GM18861 (cell line): ENCODE measurements around the gene CEP55.
"Not testable (repeated sequence)": the region's sequence is repeated elsewhere in the genome, so short reads cannot be mapped to it uniquely, and the experiment has no call there.

ENCODE experiments used
- ATAC-seq: cut with Tn5 transposase; IDR thresholded peaks from one replicate; pipeline ENCODE4 v1.9.1; 2021; ENCODE audit not compliant: unreplicated experiment

The CEP55 gene

DNA sequence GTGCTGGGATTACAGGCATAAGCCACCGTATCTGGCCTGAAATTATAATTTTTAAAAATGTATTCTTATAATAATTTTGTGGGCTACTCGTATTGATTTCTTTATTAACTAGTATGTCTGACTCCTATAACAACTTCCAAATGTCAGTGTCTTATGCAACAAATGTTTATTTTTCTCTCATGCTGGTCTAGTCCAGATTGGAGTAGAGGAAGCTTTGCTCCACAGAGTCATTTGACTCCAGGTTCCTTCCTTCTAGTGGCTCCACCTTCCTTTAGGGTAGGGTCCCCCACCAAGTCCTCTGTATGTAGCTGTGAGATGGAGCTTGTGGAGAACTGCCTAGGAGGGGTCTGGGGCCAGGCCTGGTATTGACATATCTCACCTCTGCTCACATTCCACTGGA is 8.7 kb downstream of the CEP55 start:
- ATAC-seq, result no peak

DNA sequence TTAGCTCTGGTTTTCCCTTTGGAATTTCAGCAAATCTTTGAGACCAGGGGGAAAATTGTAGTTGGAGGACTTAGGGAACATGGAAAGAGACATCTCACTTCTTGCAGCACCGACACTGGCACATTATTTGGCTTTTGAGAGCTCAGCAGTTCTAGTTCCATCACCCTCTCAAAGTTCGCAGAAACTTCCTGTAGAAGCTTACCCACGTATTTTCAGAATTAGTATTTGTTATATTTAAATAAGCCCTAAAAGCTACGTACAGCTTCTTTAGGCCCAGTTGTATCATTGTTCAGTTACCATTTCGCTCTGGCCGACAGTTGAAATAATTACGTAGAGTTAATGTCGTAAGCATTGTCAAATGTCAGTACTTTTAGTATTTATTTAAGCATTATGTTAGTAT is 13.4 kb downstream of the CEP55 start:
- no peak for ATAC-seq

DNA sequence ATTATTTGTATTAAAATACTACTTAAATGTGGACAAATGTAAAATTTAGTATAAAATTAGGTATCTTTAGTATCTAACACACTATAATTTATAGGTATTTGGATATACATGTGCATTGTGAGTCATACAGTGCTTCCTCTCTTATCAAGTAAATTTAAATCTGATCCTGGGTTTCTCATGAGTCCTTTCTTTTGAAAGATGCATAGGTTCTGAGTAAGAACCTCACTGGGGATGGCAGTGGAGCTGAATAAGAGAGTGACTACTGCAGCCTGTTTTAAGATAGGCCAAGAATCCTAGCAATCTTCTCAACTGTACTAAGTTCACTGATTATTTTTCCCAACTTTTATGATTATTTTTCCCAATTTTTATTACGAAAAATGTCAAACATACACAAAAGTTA is 16.2 kb downstream of the CEP55 start:
- no peak for ATAC-seq

DNA sequence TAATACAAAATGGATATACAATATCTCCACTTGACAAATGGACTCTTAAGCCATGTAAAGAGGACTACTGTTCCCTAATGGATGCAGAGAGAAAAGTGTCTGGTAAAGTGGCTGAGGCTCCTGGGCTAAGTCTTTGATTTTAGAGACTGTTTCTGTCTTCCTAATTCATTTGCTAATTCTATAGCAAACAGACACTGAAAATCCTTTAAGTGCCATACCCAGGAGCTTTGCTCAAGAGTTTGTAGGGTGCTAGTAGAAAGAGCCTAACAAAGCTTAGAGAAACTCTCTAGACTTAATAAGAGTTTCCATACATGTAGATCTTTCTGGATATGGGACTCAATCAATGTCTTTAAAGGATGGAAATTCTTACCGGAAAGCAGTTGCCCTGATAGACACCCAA is 16.7 kb downstream of the CEP55 start:
- no peak for ATAC-seq

DNA sequence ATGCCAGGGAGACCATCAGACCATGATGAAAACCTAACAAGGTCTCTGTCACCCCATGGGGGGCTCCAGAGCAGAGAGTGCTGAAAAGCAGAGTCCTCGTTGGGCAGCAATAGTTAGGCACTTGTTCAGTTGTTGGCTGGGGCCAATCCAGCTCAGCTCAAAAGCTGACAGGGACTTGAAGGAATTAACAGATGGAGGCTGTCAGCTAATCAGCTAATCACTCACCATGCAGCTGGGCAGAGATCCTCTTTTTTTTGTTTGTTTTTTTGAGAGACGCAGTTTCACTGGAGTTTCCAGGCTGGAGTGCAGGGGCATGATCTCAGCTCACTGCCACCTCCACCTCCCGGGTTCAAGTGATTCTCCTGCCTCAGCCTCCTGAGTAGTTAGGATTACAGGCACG is 18.1 kb downstream of the CEP55 start:
- ATAC-seq, result no peak

DNA sequence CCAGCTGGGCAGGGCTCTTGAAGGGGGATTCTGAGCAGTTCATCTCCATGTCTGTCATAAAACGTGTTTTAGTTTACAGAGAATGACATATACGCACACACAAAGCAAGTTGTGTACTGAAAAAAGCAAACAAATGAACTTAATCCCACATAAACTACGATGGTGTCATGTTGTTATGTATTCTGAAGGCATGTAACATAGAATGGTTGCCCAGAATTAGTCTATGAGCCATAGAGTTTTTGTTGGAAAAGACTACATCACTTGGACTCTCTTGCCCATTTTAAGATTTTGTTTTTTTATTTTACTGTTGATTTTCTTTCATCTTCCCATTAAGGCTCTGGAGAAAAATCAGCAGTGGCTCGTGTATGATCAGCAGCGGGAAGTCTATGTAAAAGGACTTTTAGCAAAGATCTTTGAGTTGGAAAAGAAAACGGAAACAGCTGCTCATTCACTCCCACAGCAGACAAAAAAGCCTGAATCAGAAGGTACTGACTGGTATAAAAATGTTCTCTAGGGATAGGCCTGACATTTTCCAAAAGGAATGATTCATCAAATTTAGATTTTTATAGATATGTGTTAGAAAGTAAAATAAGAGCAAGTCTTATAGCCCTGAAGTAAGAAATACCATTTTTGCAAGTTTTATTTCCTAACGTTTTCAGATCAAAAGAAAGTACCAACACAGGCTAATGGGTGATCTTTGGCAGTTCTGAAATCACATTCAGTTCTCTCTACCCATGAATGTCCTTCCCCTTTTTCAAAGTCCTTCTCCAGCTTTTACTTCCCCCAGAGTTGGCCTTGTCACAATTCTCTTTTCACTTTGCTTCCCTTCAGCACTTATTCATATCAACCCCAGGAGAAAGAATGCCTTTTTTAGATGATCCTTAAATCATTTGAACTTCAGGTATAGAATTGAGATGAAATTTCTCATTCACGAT is 18.9 kb downstream of the CEP55 start:
- no peak for ATAC-seq

DNA sequence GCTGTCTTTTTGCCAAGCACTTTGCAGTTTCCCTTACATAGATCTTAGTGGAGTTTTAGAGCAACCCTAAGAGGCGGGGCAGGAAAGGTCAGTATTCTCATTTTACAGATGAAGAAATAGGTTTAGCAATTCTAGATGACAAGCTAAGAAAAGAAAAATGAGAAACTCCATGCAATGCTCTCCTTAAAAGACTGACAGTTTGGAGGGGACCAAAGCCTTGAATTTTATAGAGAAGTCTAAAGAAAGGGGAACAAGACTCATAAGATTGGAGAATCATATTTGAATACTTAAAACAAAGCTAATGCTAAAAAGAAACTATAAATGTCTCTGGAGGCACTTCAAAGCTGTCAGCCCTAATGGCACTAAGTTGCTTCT is 19.6 kb downstream of the CEP55 start:
- no peak for ATAC-seq

DNA sequence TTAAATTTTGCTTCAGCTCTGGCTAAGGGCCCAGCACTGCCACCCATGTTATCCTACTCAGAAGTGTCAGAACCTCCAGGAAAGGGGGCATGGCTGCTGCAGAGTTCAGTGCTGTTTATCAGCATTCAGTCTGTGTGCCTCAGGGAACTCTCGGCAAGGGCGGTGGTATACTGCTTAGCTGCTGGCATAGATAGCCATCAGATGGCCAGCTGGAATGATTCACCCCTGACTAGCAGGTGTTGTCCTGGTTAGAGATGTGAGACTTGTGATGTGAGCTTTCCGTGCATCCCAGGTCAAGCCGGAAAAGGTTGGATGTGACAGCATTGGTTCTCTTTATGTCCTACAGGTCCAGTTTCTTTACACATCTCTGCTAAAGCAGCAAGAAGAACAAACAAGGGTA is 22.1 kb downstream of the CEP55 start:
- no peak for ATAC-seq

DNA sequence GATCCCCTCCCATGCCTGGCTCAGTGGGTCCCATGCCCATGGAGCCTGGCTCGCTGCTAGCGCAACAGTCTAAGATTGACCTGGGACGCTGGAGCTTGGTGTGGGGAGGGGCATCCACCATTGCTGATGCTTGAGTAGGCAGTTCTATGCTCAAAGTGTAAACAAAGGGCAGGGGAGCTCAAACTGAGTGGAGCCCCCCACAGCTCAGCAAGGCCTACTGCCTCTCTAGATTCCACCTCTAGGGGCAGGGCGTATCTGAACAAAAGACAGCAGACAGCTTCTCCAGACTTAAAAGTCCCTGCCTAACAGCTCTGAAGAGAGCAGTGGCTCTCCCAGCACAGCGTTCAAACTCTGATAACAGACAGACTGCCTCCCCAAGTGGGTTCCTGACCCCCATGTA is 38.9 kb downstream of the CEP55 start:
- no peak for ATAC-seq

DNA sequence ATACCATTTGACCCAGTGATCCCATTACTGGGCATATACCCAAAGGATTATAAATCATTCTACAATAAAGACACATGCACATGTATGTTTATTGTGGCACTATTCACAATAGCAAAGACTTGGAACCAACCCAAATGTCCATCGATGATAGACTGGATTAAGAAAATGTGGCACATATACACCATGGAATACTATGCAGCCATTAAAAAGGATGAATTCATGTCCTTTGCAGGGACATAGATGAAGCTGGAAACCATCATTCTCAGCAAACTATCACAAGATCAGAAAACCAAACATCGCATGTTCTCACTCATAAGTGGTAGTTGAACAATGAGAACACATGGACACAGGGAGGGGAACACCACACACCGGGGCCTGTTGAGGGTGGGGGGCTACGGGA is 44.5 kb downstream of the CEP55 start:
- not testable (repeated sequence) for ATAC-seq

DNA sequence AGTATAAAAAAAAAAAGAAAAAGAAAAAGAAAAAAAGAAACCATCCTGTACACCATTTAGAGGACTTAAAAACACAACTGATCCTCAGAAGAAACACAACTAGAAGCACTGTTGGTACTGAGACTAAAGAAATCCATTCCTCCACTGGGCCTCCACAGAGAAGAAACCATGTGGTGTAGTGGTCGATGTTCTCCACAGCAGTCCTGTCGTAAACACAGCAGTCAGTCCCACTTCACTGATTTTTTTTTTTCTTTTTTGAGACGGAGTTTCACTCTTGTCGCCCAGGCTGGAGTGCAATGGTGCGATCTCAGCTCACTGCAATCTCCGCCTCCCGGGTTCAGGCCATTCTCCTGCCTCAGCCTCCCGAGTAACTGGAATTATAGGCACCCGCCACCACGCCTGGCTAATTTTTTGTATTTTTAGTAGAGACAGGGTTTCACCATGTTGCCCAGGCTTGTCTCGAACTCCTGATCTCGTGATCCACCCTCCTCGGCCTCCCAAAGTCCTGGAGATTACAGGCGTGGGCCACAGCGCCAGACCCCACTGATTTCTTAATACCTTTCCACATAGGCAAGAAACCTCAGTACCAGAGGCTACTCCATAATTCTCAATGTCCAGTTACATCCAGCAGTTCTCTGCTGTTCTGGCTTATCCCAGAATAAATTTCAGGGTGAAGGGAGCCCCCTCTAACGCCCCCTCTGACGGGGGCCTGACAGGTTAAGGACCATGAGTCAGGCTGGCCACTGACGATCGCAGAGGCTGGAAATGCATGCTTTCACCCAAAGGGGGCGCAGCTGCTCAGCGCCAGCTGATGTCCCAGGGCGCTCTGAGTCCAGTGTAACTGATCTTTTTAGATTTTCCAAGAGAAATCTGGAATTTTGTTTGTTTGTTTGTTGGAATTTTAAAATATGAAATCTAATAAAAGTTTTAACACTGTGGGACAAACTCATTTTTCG is 45.3 kb downstream of the CEP55 start:
- no peak for ATAC-seq

DNA sequence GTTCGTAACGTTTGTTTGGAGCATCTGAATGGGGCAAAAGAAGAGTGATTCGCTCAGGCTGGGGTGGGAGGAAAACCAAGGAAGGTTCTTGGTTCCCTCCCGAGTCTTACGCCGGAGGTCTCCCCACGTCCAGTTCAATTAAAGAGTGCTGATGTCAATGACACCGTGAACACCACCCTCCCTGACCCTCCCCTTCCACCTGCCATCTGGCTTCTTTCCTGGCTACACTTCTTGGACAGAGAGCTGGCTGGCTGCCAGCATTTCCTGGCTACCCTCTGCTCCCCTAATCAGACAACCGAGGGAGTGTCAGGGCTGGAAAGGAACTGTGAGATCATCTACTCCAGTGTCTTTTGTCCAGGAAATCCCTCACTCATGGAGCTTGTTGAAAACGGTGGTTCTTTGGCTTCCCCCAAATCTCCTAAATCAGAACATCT is 46.0 kb downstream of the CEP55 start:
- no peak for ATAC-seq

DNA sequence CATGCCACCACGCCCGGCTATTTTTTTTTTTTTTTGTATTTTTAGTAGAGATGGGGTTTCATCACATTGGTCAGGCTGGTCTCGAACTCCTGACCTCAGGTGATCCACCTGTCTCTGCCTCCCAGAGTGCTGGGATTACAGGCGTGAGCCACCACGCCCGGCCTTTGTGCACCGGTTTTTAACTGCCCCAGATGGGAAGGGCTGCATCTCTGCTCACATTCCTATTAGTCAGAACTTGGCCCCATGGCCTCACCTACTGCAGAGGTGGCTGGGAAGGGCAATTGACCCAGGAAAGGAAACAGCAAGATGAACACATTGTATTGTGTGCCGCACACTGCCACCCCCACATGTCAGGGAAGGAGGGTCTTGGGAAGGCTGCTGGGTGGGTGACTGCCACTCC is 50.6 kb downstream of the CEP55 start:
- ATAC-seq, result not testable (repeated sequence)

DNA sequence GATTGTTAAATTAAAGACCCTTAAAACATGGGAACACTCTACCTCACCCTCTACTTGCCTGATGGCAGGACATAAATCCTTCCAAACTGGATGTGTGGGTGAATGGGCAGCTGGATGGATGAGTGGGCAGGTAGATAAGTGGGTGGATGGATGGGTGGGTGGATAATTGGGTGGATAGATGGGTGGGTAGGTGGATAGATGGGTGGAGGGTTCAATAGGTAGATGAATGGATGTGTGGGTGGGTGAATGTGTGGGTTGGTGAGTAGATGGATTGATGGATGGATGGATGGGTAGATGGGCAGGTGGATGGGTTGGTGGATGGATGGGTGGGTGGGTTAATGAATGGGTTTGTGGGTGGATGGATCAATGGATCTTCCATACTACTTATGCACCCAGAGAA is 51.1 kb downstream of the CEP55 start:
- ATAC-seq, result no peak

DNA sequence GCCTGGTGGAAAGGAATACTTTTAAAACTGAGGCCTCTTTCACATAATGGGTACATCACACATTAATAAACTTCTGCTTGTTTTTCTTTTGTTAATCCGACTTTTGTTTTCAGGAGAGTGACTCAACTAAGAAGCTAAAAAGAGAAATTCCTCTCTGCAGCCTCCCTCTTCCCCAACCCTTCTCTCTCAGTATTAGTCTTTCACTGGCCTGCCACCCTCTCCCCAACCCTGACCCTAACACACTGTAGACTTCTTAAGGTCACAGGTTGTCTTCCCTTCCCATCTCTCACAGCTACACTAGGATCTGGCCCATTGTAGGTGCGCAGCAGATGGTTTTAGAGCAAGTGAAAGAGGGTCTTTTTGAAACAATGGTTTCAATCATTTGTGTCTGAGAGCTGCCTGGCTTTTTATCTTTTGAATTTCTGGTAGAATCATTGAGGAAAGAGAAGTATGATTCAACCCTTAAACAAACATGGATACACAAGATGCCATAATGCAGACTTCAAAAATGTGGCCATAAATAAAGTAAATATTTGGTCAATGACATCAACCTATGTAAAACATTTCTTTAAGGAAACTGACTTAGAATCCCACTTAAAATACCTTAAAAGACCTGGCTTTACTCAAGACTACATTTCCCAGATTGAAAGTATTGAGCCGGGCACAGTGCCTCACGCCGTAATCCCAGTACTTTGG is 52.1 kb downstream of the CEP55 start:
- no peak for ATAC-seq

DNA sequence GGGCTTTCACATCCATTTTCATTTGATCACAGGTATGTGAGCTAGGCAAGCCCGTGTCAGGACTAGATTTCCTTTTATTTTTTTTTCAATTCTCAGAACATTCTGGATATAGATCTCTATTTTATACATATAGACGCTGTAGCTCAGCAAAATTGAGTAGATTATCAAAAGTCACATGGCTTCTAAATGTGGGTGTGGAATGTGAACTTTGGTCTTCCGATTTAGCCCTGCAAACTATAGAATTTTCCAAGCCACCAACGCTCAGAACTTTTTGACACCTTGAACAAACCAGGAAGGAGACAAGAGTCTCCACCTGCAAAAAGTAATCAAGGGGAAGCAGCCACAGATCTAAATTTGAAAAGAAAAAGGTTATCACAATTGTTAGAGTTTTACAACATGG is 54.2 kb downstream of the CEP55 start:
- ATAC-seq, result no peak

DNA sequence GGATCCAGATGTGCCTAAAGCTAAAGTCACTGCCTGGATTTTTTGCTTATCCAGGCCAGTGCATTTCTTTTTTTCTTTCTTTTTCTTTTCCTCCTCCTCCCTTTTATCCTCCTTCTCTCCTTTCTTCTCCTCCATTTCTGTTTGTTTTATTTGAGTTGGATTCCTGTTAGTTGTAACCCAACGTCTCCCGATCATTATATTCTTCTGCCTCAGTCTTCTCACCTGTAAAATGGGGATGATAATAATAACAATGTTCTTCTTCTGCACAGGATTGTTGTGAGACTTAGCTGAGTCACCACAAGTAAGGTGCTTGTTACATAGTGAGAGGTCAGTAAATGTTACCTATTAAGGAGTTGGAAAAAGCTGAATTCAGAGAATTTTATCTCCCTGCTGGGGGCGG is 56.4 kb downstream of the CEP55 start:
- ATAC-seq, result no peak

DNA sequence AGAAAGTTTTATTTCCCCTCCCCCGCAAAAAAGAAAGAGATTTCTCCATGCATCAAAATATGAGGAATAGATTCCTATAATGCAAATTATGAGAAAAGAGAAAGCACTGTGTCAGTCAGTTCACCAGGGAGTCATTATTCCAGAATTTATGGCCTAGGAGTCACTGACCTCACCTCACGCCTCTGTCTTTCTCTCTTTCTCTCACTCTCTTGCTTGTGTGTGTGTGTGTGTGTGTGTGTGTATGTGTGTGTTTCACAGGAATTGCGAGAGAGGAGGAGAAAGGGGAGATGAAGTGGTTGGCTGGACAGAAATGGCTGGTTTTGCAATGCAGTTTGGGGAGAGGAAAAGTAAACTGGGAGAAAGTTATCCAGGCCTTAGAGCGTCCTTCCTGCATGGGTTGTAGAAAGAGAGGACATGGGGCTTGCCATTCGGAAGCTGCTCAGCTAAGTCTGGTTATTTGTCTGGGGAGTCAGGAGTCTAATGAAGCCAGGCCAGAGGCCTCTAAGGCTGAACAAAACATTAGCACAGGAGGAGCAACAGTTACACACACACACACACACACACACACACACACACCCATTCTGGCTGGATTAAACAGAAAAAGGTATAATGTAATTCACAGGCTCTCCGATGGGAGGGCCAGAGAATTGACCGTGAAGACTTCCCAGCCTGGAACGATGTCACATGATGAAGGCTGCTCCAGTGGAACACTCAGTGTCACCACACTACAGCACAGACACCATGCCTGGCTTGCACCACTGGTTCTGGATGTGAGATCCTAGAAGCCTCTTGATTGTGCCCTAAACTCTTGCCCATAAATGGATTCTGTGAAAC is 57.3 kb downstream of the CEP55 start:
- no peak for ATAC-seq

DNA sequence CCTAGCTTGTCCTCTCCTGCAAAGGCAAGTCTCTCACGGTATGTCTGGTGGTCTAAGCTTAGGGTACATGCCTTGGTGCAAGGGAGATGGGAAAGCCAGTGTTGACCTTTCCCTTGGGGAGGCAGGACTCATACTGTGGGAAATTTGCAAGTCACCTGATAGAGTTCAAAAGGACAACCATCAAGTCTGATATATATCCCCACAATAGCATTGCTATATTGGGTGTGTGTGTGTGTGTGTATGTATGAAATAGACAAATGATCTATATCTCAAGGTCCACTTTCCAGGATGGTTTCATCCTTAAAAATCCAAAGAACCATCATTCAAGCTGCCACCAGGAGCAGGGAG is 57.9 kb downstream of the CEP55 start:
- ATAC-seq, result no peak

DNA sequence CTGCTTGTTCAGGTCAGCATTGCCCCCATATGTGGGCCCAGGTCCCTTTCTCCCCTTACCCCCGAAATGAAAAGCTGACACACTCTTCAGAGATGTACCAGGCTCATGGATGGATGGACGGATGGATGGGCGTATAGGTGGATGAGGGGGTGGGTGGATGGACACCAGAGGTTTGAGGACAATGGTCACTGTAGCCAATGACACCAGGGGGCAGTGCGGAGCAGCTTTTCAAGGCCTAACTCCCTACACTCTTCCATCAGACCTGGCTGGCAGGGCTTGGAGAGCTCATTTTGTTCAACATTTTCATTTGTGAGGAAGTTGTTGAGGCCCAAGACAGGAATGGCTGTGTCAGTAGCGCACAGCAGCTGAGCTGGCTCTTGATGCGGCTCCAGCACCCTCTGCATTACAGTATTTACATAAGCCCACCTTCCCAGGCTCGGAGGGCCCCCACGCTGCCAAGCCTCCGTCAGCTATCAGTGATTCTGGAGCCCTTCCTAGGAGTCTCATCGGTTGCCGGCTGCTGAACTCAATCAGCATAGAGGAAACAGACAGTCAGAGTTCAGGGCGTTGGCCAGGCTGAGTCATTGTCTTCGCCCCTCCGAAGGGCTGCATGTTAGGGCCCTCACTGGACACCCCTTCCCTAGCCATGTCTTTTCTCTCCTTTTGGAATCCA is 58.5 kb downstream of the CEP55 start:
- no peak for ATAC-seq
